OCI-LY7 (cell line): ENCODE data around the gene SOWAHD. TPM values are rescaled to one million over a fixed set of nuclear protein-coding genes. Genes with fewer than 3 reads are reported as not detected.
A peak's percentile ranks its signal among the peaks of the same experiment; 100 is the strongest.

Source experiments
- BruUV-seq: library from RNA; stranded (reverse); fragments of 400-500 nt; replicated peaks from 2 replicates; lab custom pipeline; 2021; lab: Mats Ljungman, UMichigan
- CTCF ChIA-PET: fragments of 300-600 bp; sonication (Branson Sonifier 250); formaldehyde crosslinking; loops from one replicate; lab custom pipeline; 2022; ENCODE audit warnings: antibody characterized with exemption; ENCODE audit not compliant: unreplicated experiment; lab: Charles Lee
- POLR2A ChIA-PET: fragments of 300-600 bp; sonication (Branson Sonifier 250); formaldehyde crosslinking; loops from one replicate; lab custom pipeline; 2022; ENCODE audit warnings: antibody characterized with exemption; lab: Charles Lee
- DNase-seq: peaks from one replicate; pipeline ENCODE4 v3.0.0-alpha.2; 2015; ENCODE audit warnings: low spot score
- H2AFZ ChIP-seq: fragments of 200-600 bp; sonication (generic), shearing (Covaris generic); 2 replicates; pipeline ENCODE4 v1.6.1; 2014; ENCODE audit warnings: mild to moderate bottlenecking, antibody characterized with exemption, low read length, moderate library complexity
- H3K27ac ChIP-seq: fragments of 200-600 bp; sonication (generic); 2 replicates; pipeline ENCODE4 v1.5.1; 2014; ENCODE audit warnings: mixed run types, low read depth, mild to moderate bottlenecking, moderate library complexity, low read length, inconsistent platforms; ENCODE audit not compliant: poor library complexity, severe bottlenecking
- H3K36me3 ChIP-seq: fragments of 200-600 bp; sonication (generic); 2 replicates; pipeline ENCODE4 v1.6.1; 2014; ENCODE audit warnings: mild to moderate bottlenecking, antibody characterized with exemption, low read length, moderate library complexity, mixed read lengths; ENCODE audit not compliant: insufficient read depth
- H3K4me1 ChIP-seq: fragments of 200-600 bp; sonication (generic); 2 replicates; pipeline ENCODE4 v1.5.1; 2014; ENCODE audit warnings: mild to moderate bottlenecking, low read length; ENCODE audit not compliant: insufficient read depth, poor library complexity, severe bottlenecking
- H3K4me2 ChIP-seq: fragments of 200-600 bp; sonication (generic); 2 replicates; pipeline ENCODE4 v1.6.1; 2014; ENCODE audit warnings: mild to moderate bottlenecking, low read length
- H3K4me3 ChIP-seq: fragments of 200-600 bp; sonication (generic); 2 replicates; pipeline ENCODE4 v1.5.1; 2014; ENCODE audit warnings: mild to moderate bottlenecking, low read depth, low read length; ENCODE audit not compliant: poor library complexity, severe bottlenecking
- H3K79me2 ChIP-seq: fragments of 200-600 bp; sonication (generic); 2 replicates; pipeline ENCODE4 v1.6.1; 2016; ENCODE audit warnings: low read depth, mild to moderate bottlenecking, low read length, moderate library complexity, mixed read lengths; ENCODE audit not compliant: insufficient read depth
- H3K9me2 ChIP-seq: fragments of 200-600 bp; sonication (generic); 2 replicates; pipeline ENCODE4 v1.6.1; 2016; ENCODE audit warnings: mild to moderate bottlenecking, low read length, mixed read lengths; ENCODE audit not compliant: insufficient read depth
- H3K9me3 ChIP-seq: fragments of 200-600 bp; sonication (generic); 2 replicates; pipeline ENCODE4 v1.6.1; 2014; ENCODE audit warnings: mild to moderate bottlenecking, mixed run types, low read length, mixed read lengths
- H4K20me1 ChIP-seq: fragments of 200-600 bp; sonication (generic); 2 replicates; pipeline ENCODE4 v1.6.1; 2014; ENCODE audit warnings: mild to moderate bottlenecking, antibody characterized with exemption, low read length, moderate library complexity, mixed read lengths; ENCODE audit not compliant: insufficient read depth
- CTCF ChIP-seq: fragments of 200-600 bp; sonication (generic); conservative IDR thresholded peaks from 2 replicates; pipeline ENCODE4 v1.5.1; 2014; ENCODE audit warnings: mild to moderate bottlenecking, antibody characterized with exemption, low read length, moderate library complexity, mixed read lengths
- EZH2phosphoT487 ChIP-seq: fragments of 200-600 bp; sonication (generic); IDR thresholded peaks from 2 replicates; pipeline ENCODE4 v1.6.1; 2018; ENCODE audit warnings: low read depth, borderline replicate concordance, mild to moderate bottlenecking, mixed run types, antibody characterized with exemption, low read length, moderate library complexity, mixed read lengths
- intact Hi-C: fragments of 100-400 bp; cut with micrococcal nuclease; formaldehyde crosslinking; loops from one replicate; pipeline ENCODE4 v1.10.0; 2022; ENCODE audit not compliant: unreplicated experiment
- total RNA-seq, 2 experiments: library from RNA; depleted of rRNA in 1 of 2; stranded (reverse); fragments of >200 nt in 1 of 2; shearing (Covaris generic) in 1 of 2; gene quantifications; 2 replicates each; pipeline ENCODE4 v1.2.3, GENCODE V29; 2014 to 2022

The SOWAHD gene
- total RNA-seq, 2 experiments from 2014 or later: 0.29 TPM; not detected in 1

DNA sequence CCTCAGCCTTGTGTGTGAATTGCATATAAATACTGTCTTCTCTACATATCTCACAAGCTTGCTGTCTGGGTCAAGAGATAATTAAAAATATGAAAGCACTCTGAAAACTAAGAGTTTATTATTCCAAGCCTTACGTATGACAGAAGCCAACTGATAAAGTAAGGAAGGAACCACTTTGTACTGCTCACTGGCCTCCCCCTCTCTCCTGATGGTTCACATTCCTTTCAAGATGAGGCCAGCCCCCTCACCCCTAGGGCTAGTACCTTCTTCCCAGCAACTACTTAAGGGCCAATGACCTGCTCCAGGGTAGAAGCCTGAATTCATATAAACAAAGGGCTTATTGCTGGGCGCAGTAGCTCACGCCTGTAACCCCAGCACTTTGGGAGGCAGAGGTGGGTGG, 5.4 kb upstream of the SOWAHD start:
- no peak for DNase-seq
- no peak overlapping the region for H3K4me3 ChIP-seq
- H2AFZ ChIP-seq: no peak overlapping the region
- ChIA-PET CTCF (no interaction called here), POLR2A (interaction anchor here (1.2 kb wide), 1 partner anchor 9 kb away, joined by 3 read pairs; no protein-coding TSS in a partner anchor)
- no peaks in the 10 kb centered on the region for H4K20me1 ChIP-seq
- H3K36me3 ChIP-seq: no peaks in the 10 kb centered on the region
- intact Hi-C loops: loop anchor here (10.0 kb wide), 1 partner anchor 148 kb away; the partner anchor contains the start of gene NKRF
- no peaks in the 10 kb centered on the region for H3K9me3 ChIP-seq
- no peak overlapping the region for H3K4me2 ChIP-seq
- BruUV-seq: no TSS peak
- H3K4me1 ChIP-seq: peaks cover 42% of the 10 kb centered on the region
- H3K9me2 ChIP-seq: no peaks in the 10 kb centered on the region
- no peaks in the 10 kb centered on the region for H3K79me2 ChIP-seq
- no peak overlapping the region for H3K27ac ChIP-seq
- TF ChIP-seq EZH2phosphoT487: no peak
- no peak for TF ChIP-seq CTCF

DNA sequence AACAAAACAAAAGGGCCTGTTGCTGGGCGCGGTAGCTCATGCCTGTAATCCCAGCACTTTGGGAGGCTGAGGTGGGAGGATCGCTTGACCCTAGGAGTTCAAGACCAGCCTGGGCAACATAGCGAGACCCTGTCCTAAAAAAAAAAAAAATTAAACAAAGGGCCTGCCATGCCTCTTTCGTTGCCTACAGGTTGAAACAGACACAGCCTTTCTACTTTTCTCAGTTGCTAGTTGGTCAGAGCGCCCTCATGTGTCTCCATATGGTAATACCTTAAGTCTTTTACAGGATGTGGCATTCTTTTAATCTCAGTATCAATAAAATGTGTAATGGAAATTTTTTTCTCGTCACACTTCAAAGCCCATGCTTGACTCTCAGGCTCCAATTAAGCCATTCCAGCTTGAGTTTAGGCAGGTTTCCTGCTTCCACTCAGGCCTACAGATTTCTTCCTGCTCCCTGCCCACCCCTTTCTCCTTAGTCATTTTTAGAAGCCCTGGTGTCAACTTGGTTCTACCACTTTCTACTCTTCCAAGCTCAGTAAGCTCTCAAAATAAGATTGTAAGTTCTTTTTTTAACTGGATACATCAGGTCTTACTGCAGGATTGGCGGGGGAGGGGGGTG, 4.6 kb upstream of the SOWAHD start:
- H3K36me3 ChIP-seq: no peaks in the 10 kb centered on the region
- no peaks in the 10 kb centered on the region for H3K9me3 ChIP-seq
- H3K79me2 ChIP-seq: no peaks in the 10 kb centered on the region
- no peaks in the 10 kb centered on the region for H4K20me1 ChIP-seq
- H3K9me2 ChIP-seq: no peaks in the 10 kb centered on the region
- H2AFZ ChIP-seq: no peak overlapping the region
- peaks cover 49% of the 10 kb centered on the region for H3K4me1 ChIP-seq
- no peak overlapping the region for H3K4me3 ChIP-seq
- TF ChIP-seq CTCF: peak; percentile 72
- no peak for TF ChIP-seq EZH2phosphoT487
- peak; percentile 69 for DNase-seq
- CTCF ChIA-PET: no interaction called here
- no TSS peak for BruUV-seq
- H3K27ac ChIP-seq: no peak overlapping the region
- intact Hi-C loops: loop anchor here (10.0 kb wide), 1 partner anchor 149 kb away; the partner anchor contains the start of gene NKRF
- peak overlapping the region; percentile 29; the same call in 1 of the 2 replicates for H3K4me2 ChIP-seq
- POLR2A ChIA-PET: interaction anchor here (0.6 kb wide), 2 partner anchors 198 to 283 kb away, joined by 3 read pairs; no protein-coding TSS in a partner anchor

GRCh38 chrX:119755981-119756533, 2.3 kb upstream of the SOWAHD start:
- Histone ChIP-seq H3K79me2 (no peaks in the 10 kb centered on the region), H3K4me3 (peak overlapping the region; percentile 42), H4K20me1 (no peaks in the 10 kb centered on the region), H3K36me3 (no peaks in the 10 kb centered on the region), H3K4me2 (peak overlapping the region; percentile 87), H3K4me1 (peaks cover 66% of the 10 kb centered on the region), H3K9me2 (no peaks in the 10 kb centered on the region), H3K27ac (peak overlapping the region; percentile 69), H3K9me3 (no peaks in the 10 kb centered on the region), H2AFZ (peak overlapping the region; percentile 91; the same call in 1 of the 2 replicates)
- TF ChIP-seq CTCF: no peak
- no peak for TF ChIP-seq EZH2phosphoT487
- intact Hi-C loops: loop anchor here (10.0 kb wide), 1 partner anchor 151 kb away; the partner anchor contains the start of gene NKRF
- ChIA-PET POLR2A (interaction anchor here (0.8 to 1.5 kb wide), 3 partner anchors 8 to 63 kb away, joined by 3 to 6 read pairs (median 5); partner anchors contain the start of genes RPL39 and SEPTIN6), CTCF (no interaction called here)
- BruUV-seq: no TSS peak
- peak; percentile 60 for DNase-seq
